ENCODE measurements around the gene GPRIN3.

DNA sequence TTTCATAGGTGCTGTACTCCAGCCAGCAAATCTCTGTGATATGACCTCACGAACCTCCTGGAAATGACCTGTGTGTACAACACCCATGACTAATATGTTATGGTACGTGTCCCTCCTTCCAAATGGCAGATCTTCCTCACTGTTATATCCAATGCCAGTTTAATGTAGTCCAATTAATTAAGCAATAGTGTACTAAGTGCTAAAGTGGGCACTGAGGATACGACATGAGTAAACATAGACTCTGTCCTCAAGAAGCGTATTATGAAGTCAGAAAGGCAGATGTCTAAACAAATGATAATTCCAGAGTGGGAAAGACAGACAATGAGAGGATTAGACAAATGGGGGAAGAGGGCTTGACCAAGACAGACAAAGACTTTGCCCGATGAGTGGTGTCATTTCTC lies 33.9 kb downstream of the GPRIN3 start:
- TF ChIP-seq, protein P1, sequence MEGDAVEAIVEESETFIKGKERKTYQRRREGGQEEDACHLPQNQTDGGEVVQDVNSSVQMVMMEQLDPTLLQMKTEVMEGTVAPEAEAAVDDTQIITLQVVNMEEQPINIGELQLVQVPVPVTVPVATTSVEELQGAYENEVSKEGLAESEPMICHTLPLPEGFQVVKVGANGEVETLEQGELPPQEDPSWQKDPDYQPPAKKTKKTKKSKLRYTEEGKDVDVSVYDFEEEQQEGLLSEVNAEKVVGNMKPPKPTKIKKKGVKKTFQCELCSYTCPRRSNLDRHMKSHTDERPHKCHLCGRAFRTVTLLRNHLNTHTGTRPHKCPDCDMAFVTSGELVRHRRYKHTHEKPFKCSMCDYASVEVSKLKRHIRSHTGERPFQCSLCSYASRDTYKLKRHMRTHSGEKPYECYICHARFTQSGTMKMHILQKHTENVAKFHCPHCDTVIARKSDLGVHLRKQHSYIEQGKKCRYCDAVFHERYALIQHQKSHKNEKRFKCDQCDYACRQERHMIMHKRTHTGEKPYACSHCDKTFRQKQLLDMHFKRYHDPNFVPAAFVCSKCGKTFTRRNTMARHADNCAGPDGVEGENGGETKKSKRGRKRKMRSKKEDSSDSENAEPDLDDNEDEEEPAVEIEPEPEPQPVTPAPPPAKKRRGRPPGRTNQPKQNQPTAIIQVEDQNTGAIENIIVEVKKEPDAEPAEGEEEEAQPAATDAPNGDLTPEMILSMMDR (IDR thresholded peaks at IDR 0.05; ENCODE audit: borderline replicate concordance, extremely low read depth, low read length, poor library complexity, severe bottlenecking), result no peak
- no peak for TF ChIP-seq EZH2 (IDR thresholded peaks at IDR 0.05; ENCODE audit: borderline replicate concordance, low read depth, low read length, severe bottlenecking)

Measured in DND-41 (cell line).